Psoas muscle (tissue), 8 donors: ENCODE results near the gene ETNPPL. TPM values are rescaled to one million over a fixed set of nuclear protein-coding genes. Genes with fewer than 3 reads are reported as not detected.

Experiments used
- ATAC-seq, 4 donors: fragments of 200-7000 bp; cut with Tn5 transposase; one replicate each; pipeline ENCODE4 v1.9.1; 2020; ENCODE audit warnings: moderate library complexity in 3 of 4, mild to moderate bottlenecking in 2 of 4
- DNase-seq, 2 donors: peaks; one replicate each; pipeline ENCODE4 v3.0.0-alpha.2; 2020
- H3K27ac ChIP-seq: fragments of 200-600 bp; one replicate; pipeline ENCODE4 v1.8.0; 2022
- H3K27me3 ChIP-seq, 3 donors: fragments of 200-600 bp in 1 of 3; one replicate each; pipeline versions ENCODE4 v1.6.1 to v1.8.0; 2013 to 2022; ENCODE audit warnings: low read length in 2 of 3, mild to moderate bottlenecking in 2 of 3, moderate library complexity in 1 of 3; ENCODE audit not compliant: insufficient read depth in 3 of 3
- H3K36me3 ChIP-seq, 2 donors: fragments of 200-600 bp in 1 of 2; one replicate each; pipeline versions ENCODE4 v1.6.1 to v1.8.0; 2013 to 2022; ENCODE audit warnings: low read depth in 1 of 2, mild to moderate bottlenecking in 1 of 2, moderate library complexity in 1 of 2; ENCODE audit not compliant: insufficient read depth in 1 of 2
- H3K4me1 ChIP-seq: fragments of 200-600 bp; one replicate; pipeline ENCODE4 v1.8.0; 2022
- H3K4me3 ChIP-seq: fragments of 200-600 bp; one replicate; pipeline ENCODE4 v1.8.0; 2022; ENCODE audit warnings: mild to moderate bottlenecking
- H3K9me3 ChIP-seq: fragments of 200-600 bp; one replicate; pipeline ENCODE4 v1.8.0; 2022
- CTCF ChIP-seq: fragments of 200-600 bp; IDR thresholded peaks from one replicate; pipeline ENCODE4 v1.8.0; 2022; ENCODE audit warnings: antibody characterized with exemption
- WGBS, 3 donors: extraction: QIAGEN DNeasy Blood & Tissue Kit; methylation state at CpG; one replicate each; pipeline versions ENCODE4 v1.1.6 to v1.1.7; 2013; 5-methylcytosine and 5-hydroxymethylcytosine counted together
- intact Hi-C, 2 donors: fragments of 100-400 bp; cut with DNase I; formaldehyde crosslinking; loops; one replicate each; pipeline versions ENCODE4 v1.11.0 to v1.14.2; 2022
- polyA plus RNA-seq, 3 donors: library from polyadenylated mRNA; stranded (reverse); fragments of 200-250 nt; gene quantifications; one replicate each; pipeline ENCODE4 v1.2.3, GENCODE V29; 2013
- total RNA-seq, 4 donors: library from RNA; stranded (reverse); fragmentation: NEBNext Ultra II Directional in 2 of 4; extraction: Animal tissue kit (Norgen Biotek cat#: 25700) in 2 of 4; gene quantifications; one replicate each; pipeline versions ENCODE4 v1.2.1 to v1.2.4, GENCODE V29; 2021 to 2023
- donor health status: healthy with polysubstance abuse.
- donor health status: DM: no; HTN: no; CAD: no; lungs with moderate emphysema.
- donor health status: Bipolar disorder and iron deficiency.
- donor health status: healthy.
- donor health status: DM: yes; HTN: yes; CAD: no.
- donor health status: DM: no; HTN: no; CAD: no.
- donor health status: DM: no; HTN: no; CAD: no.
- donor health status: DM: yes; HTN: yes; CAD: no.

ETNPPL gene
- total and polyA plus RNA-seq, 7 donors = 0.24 to 2.1 (median 0.28) TPM

GRCh38 chr4:108758498-108758897, 4.4 kb downstream of the ETNPPL start:
- DNase-seq = no peak
- WGBS, 3 donors = 92 to 95% (median 92%) methylated on average over 9 of the region's 9 CpGs

GRCh38 chr4:108754327-108754726, 8.5 kb downstream of the ETNPPL start:
- no peaks in the 10 kb centered on the region for H3K9me3 ChIP-seq
- H3K27ac ChIP-seq = no peak overlapping the region
- H3K4me1 ChIP-seq = no peaks in the 10 kb centered on the region
- no peak overlapping the region for H3K4me3 ChIP-seq
- H3K27me3 ChIP-seq = no peaks in the 10 kb centered on the region
- intact Hi-C loops = no loop called here
- no peaks in the 10 kb centered on the region for H3K36me3 ChIP-seq
- no peak for DNase-seq
- ATAC-seq = no peak
- no peak for TF ChIP-seq CTCF

More at GRCh38 chr4:108758498-108758897, 4.4 kb downstream of the ETNPPL start:
- Histone ChIP-seq H3K27ac (no peak overlapping the region), H3K36me3 (no peaks in the 10 kb centered on the region), H3K27me3 (peaks cover 0 to 4% (median 0%) of the 10 kb centered on the region in 3 donors), H3K4me1 (no peaks in the 10 kb centered on the region), H3K9me3 (no peaks in the 10 kb centered on the region), H3K4me3 (no peak overlapping the region)
- intact Hi-C loops = no loop called here
- no peak for ATAC-seq
- TF ChIP-seq CTCF = no peak

- H3K9me3 ChIP-seq = no peaks in the 10 kb centered on the region
- H3K27ac ChIP-seq = no peak overlapping the region
- H3K36me3 ChIP-seq = no peaks in the 10 kb centered on the region
- no peaks in the 10 kb centered on the region for H3K4me1 ChIP-seq
- no peaks in the 10 kb centered on the region for H3K27me3 ChIP-seq
- no peak for TF ChIP-seq CTCF
- intact Hi-C loops = no loop called here
- WGBS, 3 donors = 84 to 91% (median 87%) methylated on average over 3 of the region's 3 CpGs
- DNase-seq (no peak), ATAC-seq (no peak)
- H3K4me3 ChIP-seq = no peak overlapping the region
Observed at GRCh38 chr4:108751321-108751720, 11.5 kb downstream of the ETNPPL start.

- no peak overlapping the region for H3K4me3 ChIP-seq
- H3K4me1 ChIP-seq = no peaks in the 10 kb centered on the region
- WGBS, 3 donors = 66 to 75% (median 73%) methylated on average over 8 of the region's 8 CpGs
- no peak for ATAC-seq
- no peaks in the 10 kb centered on the region for H3K27me3 ChIP-seq
- no peaks in the 10 kb centered on the region for H3K9me3 ChIP-seq
- TF ChIP-seq CTCF = no peak
- no peak for DNase-seq
- H3K36me3 ChIP-seq = no peaks in the 10 kb centered on the region
- H3K27ac ChIP-seq = no peak overlapping the region
- intact Hi-C loops = no loop called here
Observed at GRCh38 chr4:108749119-108749518, 13.7 kb downstream of the ETNPPL start.

GRCh38 chr4:108746511-108746910, 16.3 kb downstream of the ETNPPL start:
- no peaks in the 10 kb centered on the region for H3K4me1 ChIP-seq
- ATAC-seq (no peak), DNase-seq (no peak)
- intact Hi-C loops = no loop called here
- no peak for TF ChIP-seq CTCF
- H3K4me3 ChIP-seq = no peak overlapping the region
- WGBS, 3 donors = 84 to 89% (median 86%) methylated on average over 3 of the region's 3 CpGs
- no peaks in the 10 kb centered on the region for H3K36me3 ChIP-seq
- no peaks in the 10 kb centered on the region for H3K9me3 ChIP-seq
- no peak overlapping the region for H3K27ac ChIP-seq
- no peaks in the 10 kb centered on the region for H3K27me3 ChIP-seq
